ENCODE data around the gene ADAMTS9.

- TF ChIP-seq EZH2 (IDR thresholded peaks at IDR 0.05) (no peak), EZH2phosphoT487 (IDR thresholded peaks at IDR 0.05) (no peak), CTCF (IDR thresholded peaks at IDR 0.05) (no peak)
Measured at GRCh38 chr3:64576211-64576775, 111.5 kb downstream of the ADAMTS9 start.

Measured in neural progenitor cell (in vitro differentiated cells).